ENCODE measurements around the gene EIF4E2.

- TF ChIP-seq, protein P1, sequence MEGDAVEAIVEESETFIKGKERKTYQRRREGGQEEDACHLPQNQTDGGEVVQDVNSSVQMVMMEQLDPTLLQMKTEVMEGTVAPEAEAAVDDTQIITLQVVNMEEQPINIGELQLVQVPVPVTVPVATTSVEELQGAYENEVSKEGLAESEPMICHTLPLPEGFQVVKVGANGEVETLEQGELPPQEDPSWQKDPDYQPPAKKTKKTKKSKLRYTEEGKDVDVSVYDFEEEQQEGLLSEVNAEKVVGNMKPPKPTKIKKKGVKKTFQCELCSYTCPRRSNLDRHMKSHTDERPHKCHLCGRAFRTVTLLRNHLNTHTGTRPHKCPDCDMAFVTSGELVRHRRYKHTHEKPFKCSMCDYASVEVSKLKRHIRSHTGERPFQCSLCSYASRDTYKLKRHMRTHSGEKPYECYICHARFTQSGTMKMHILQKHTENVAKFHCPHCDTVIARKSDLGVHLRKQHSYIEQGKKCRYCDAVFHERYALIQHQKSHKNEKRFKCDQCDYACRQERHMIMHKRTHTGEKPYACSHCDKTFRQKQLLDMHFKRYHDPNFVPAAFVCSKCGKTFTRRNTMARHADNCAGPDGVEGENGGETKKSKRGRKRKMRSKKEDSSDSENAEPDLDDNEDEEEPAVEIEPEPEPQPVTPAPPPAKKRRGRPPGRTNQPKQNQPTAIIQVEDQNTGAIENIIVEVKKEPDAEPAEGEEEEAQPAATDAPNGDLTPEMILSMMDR (IDR thresholded peaks at IDR 0.05; ENCODE audit: insufficient read depth, low read depth, low read length), result no peak
- no peak for TF ChIP-seq EZH2 (IDR thresholded peaks at IDR 0.05; ENCODE audit: insufficient read depth, low read length)
Measured at GRCh38 chr2:232573771-232574435, 23.4 kb downstream of the EIF4E2 start.

Data from astrocyte (in vitro differentiated cells and primary cell).